Measurements from ENCODE around the gene ELSPBP1.

The ELSPBP1 gene

GRCh38 chr19:48004236-48004635 is 9.8 kb downstream of the ELSPBP1 start:
- TF ChIP-seq TSHZ2 (CRISPR knock-in tag; IDR thresholded peaks at IDR 0.05) (no peak), POU6F1 (CRISPR knock-in tag; IDR thresholded peaks at IDR 0.05; ENCODE audit: borderline replicate concordance, low read depth) (no peak), PPARA (CRISPR knock-in tag; IDR thresholded peaks at IDR 0.05; ENCODE audit: borderline replicate concordance) (no peak), ZNF70 (CRISPR knock-in tag; IDR thresholded peaks at IDR 0.05) (no peak), ZNF565 (CRISPR knock-in tag; conservative IDR thresholded peaks at IDR 0.05; ENCODE audit: low read depth) (no peak), RARB (CRISPR knock-in tag; IDR thresholded peaks at IDR 0.05) (no peak), ISL1 (CRISPR knock-in tag; IDR thresholded peaks at IDR 0.05) (no peak), CSRNP3 (CRISPR knock-in tag; IDR thresholded peaks at IDR 0.05) (no peak), BACH2 (CRISPR knock-in tag; IDR thresholded peaks at IDR 0.05; ENCODE audit: borderline replicate concordance) (no peak), ZNF8 (CRISPR knock-in tag; IDR thresholded peaks at IDR 0.05) (no peak), TOX (CRISPR knock-in tag; IDR thresholded peaks at IDR 0.05; ENCODE audit: borderline replicate concordance) (no peak), GLIS3 (CRISPR knock-in tag; IDR thresholded peaks at IDR 0.05) (no peak), ZC3H10 (CRISPR knock-in tag; IDR thresholded peaks at IDR 0.05) (no peak), OSR1 (CRISPR knock-in tag; IDR thresholded peaks at IDR 0.05) (no peak), ZFP30 (CRISPR knock-in tag; IDR thresholded peaks at IDR 0.05) (no peak), CSDC2 (CRISPR knock-in tag; IDR thresholded peaks at IDR 0.05) (no peak), ARNTL (CRISPR knock-in tag; IDR thresholded peaks at IDR 0.05; ENCODE audit: borderline replicate concordance, low read depth) (no peak), ESRRG (CRISPR knock-in tag; IDR thresholded peaks at IDR 0.05) (no peak), TCF4 (CRISPR knock-in tag; IDR thresholded peaks at IDR 0.05; ENCODE audit: borderline replicate concordance) (no peak)
- no peak for ATAC-seq

- no peak for ATAC-seq
- TF ChIP-seq GLIS3 (CRISPR knock-in tag; IDR thresholded peaks at IDR 0.05) (no peak), CSRNP3 (CRISPR knock-in tag; IDR thresholded peaks at IDR 0.05) (no peak), CSDC2 (CRISPR knock-in tag; IDR thresholded peaks at IDR 0.05) (no peak), ZNF70 (CRISPR knock-in tag; IDR thresholded peaks at IDR 0.05) (no peak), ZFP3 (CRISPR knock-in tag; IDR thresholded peaks at IDR 0.05) (no peak), POU6F1 (CRISPR knock-in tag; IDR thresholded peaks at IDR 0.05; ENCODE audit: borderline replicate concordance, low read depth) (no peak), PPARA (CRISPR knock-in tag; IDR thresholded peaks at IDR 0.05; ENCODE audit: borderline replicate concordance) (no peak), ARNTL (CRISPR knock-in tag; IDR thresholded peaks at IDR 0.05; ENCODE audit: borderline replicate concordance, low read depth) (no peak), CREB5 (CRISPR knock-in tag; IDR thresholded peaks at IDR 0.05; ENCODE audit: low read depth) (no peak), TOX (CRISPR knock-in tag; IDR thresholded peaks at IDR 0.05; ENCODE audit: borderline replicate concordance) (no peak)
Observed at GRCh38 chr19:48006762-48007161, 12.3 kb downstream of the ELSPBP1 start.
